KMS-11 (cell line): ENCODE measurements around the gene IL11.

ENCODE experiments used
- H2AFZ ChIP-seq: fragments of 200-600 bp; sonication (generic); 2 replicates; pipeline ENCODE4 v1.6.1; 2016; ENCODE audit warnings: antibody characterized with exemption, mixed run types, low read depth
- H3K27ac ChIP-seq: fragments of 200-600 bp; sonication (generic); 2 replicates; pipeline ENCODE4 v1.6.1; 2016; ENCODE audit warnings: mild to moderate bottlenecking, mixed run types
- H3K27me3 ChIP-seq: fragments of 200-600 bp; sonication (generic); 2 replicates; pipeline ENCODE4 v1.6.1; 2017; ENCODE audit warnings: mild to moderate bottlenecking, low read depth, mixed run types, moderate library complexity; ENCODE audit not compliant: insufficient read depth
- H3K36me3 ChIP-seq: fragments of 200-600 bp; sonication (generic); 2 replicates; pipeline ENCODE4 v1.6.1; 2017; ENCODE audit warnings: mild to moderate bottlenecking, mixed run types; ENCODE audit not compliant: insufficient read depth
- H3K4me1 ChIP-seq: fragments of 200-600 bp; sonication (generic); 2 replicates; pipeline ENCODE4 v1.6.1; 2016; ENCODE audit warnings: mild to moderate bottlenecking, low read depth, mixed run types; ENCODE audit not compliant: poor library complexity, severe bottlenecking
- H3K4me2 ChIP-seq: fragments of 200-600 bp; sonication (generic); 2 replicates; pipeline ENCODE4 v1.7.0; 2016; ENCODE audit warnings: mild to moderate bottlenecking, mixed run types
- H3K4me3 ChIP-seq: fragments of 200-600 bp; sonication (generic); IDR thresholded peaks from 2 replicates; pipeline ENCODE4 v1.6.1; 2017; ENCODE audit warnings: low read depth, low read length, mixed read lengths; ENCODE audit not compliant: insufficient read depth
- H3K79me2 ChIP-seq: fragments of 200-600 bp; sonication (generic); 2 replicates; pipeline ENCODE4 v1.6.1; 2016; ENCODE audit warnings: low read depth, mixed run types; ENCODE audit not compliant: insufficient read depth
- H3K9ac ChIP-seq: fragments of 200-600 bp; sonication (generic); 2 replicates; pipeline ENCODE4 v1.6.1; 2016; ENCODE audit warnings: mild to moderate bottlenecking, mixed run types
- H4K20me1 ChIP-seq: fragments of 200-600 bp; sonication (generic); 2 replicates; pipeline ENCODE4 v1.6.1; 2016; ENCODE audit warnings: mild to moderate bottlenecking, mixed run types; ENCODE audit not compliant: insufficient read depth
- CTCF ChIP-seq: fragments of 200-600 bp; sonication (generic); conservative IDR thresholded peaks from 2 replicates; pipeline ENCODE4 v1.6.1; 2017; ENCODE audit warnings: low read depth, mild to moderate bottlenecking, antibody characterized with exemption, low read length, moderate library complexity, mixed read lengths

The IL11 gene

GRCh38 chr19:55316646-55317045 lies 53.6 kb downstream of the IL11 start:
- H3K9ac ChIP-seq: no peak overlapping the region
- no peaks in the 10 kb centered on the region for H3K4me1 ChIP-seq
- TF ChIP-seq CTCF: no peak
- no peaks in the 10 kb centered on the region for H3K36me3 ChIP-seq
- no peak overlapping the region for H3K4me3 ChIP-seq
- no peak overlapping the region for H3K27ac ChIP-seq
- no peaks in the 10 kb centered on the region; the same call in 1 of the 2 replicates for H3K27me3 ChIP-seq
- H3K79me2 ChIP-seq: no peaks in the 10 kb centered on the region
- no peak overlapping the region for H3K4me2 ChIP-seq
- H2AFZ ChIP-seq: no peak overlapping the region
- no peaks in the 10 kb centered on the region for H4K20me1 ChIP-seq

GRCh38 chr19:55315956-55316525 lies 54.2 kb downstream of the IL11 start:
- H3K79me2 ChIP-seq: no peaks in the 10 kb centered on the region

GRCh38 chr19:55314396-55314795 lies 55.9 kb downstream of the IL11 start:
- no peaks in the 10 kb centered on the region for H3K36me3 ChIP-seq
- no peaks in the 10 kb centered on the region for H3K79me2 ChIP-seq
- no peaks in the 10 kb centered on the region for H3K4me1 ChIP-seq
- H3K9ac ChIP-seq: no peak overlapping the region
- no peak overlapping the region for H3K4me3 ChIP-seq
- H2AFZ ChIP-seq: no peak overlapping the region
- H3K27me3 ChIP-seq: no peaks in the 10 kb centered on the region
- TF ChIP-seq CTCF: no peak
- no peaks in the 10 kb centered on the region for H4K20me1 ChIP-seq
- no peak overlapping the region for H3K27ac ChIP-seq
- no peak overlapping the region for H3K4me2 ChIP-seq

More at GRCh38 chr19:55315956-55316525, 54.2 kb downstream of the IL11 start:
- H3K4me2 ChIP-seq: no peak overlapping the region
- no peak overlapping the region for H3K4me3 ChIP-seq
- no peaks in the 10 kb centered on the region; the same call in 1 of the 2 replicates for H3K27me3 ChIP-seq
- H3K4me1 ChIP-seq: no peaks in the 10 kb centered on the region
- H3K9ac ChIP-seq: no peak overlapping the region
- TF ChIP-seq CTCF: no peak
- no peak overlapping the region for H2AFZ ChIP-seq
- H3K27ac ChIP-seq: no peak overlapping the region
- no peaks in the 10 kb centered on the region for H3K36me3 ChIP-seq
- H4K20me1 ChIP-seq: no peaks in the 10 kb centered on the region
